Adipocyte (in vitro differentiated cells): ENCODE data around the gene ARRB2.
A peak's percentile ranks its signal among the peaks of the same experiment; 100 is the strongest.

ENCODE experiments used
- DNase-seq: peaks from one replicate; pipeline ENCODE4 v3.0.0-alpha.2; 2015; ENCODE audit warnings: low read depth
- H3K27me3 ChIP-seq: replicated peaks from 2 replicates; pipeline ENCODE4 v1.7.0; 2013; ENCODE audit warnings: mild to moderate bottlenecking, low read length, moderate library complexity; ENCODE audit not compliant: control insufficient read depth, insufficient read depth
- H3K36me3 ChIP-seq: 2 replicates; pipeline ENCODE4 v1.7.0; 2013; ENCODE audit warnings: low read length, mild to moderate bottlenecking, moderate library complexity; ENCODE audit not compliant: control insufficient read depth, insufficient read depth, severe bottlenecking
- H3K4me1 ChIP-seq: 2 replicates; pipeline ENCODE4 v1.7.0; 2013; ENCODE audit warnings: mild to moderate bottlenecking, low read length, moderate library complexity; ENCODE audit not compliant: control insufficient read depth, insufficient read depth
- H3K4me3 ChIP-seq: 2 replicates; pipeline ENCODE4 v1.7.0; 2013; ENCODE audit warnings: mild to moderate bottlenecking, low read length, moderate library complexity
- H3K9ac ChIP-seq: 2 replicates; pipeline ENCODE4 v1.7.0; 2013; ENCODE audit warnings: mild to moderate bottlenecking, low read length, moderate library complexity
- H3K9me3 ChIP-seq: 2 replicates; pipeline ENCODE4 v1.7.0; 2013; ENCODE audit warnings: mild to moderate bottlenecking, low read length, moderate library complexity; ENCODE audit not compliant: control insufficient read depth

ARRB2 gene

DNA sequence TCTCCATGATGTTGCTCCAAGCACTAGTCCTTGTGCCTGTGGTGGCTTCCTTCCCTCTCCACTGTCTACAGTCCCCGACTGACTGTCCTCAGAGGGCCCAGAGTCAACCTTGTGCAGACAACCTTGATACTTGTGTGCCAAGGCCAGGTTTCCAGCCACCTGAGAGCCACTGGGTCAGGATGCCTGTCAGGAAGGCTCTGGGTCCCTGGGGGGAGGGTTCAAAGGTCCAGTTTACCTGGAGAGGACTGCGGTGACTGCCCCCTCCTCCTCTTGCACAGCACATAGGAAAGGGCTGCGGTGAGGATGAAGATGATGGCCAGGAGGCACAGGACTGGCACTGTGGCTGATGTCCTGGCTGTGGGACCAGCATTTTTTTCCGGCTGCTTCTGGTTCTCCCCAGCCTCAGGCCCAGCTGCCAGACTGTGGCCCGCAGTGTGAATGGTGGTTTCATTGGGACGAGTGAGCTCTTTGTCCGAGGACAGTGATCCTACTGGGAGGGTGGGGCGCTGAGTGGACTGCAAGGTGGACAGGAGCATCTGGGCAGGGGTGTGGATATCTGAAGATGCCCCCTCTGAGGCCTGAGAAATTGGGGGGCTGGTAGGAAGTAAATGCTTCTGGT lies 24.5 kb downstream of the ARRB2 start:
- peaks cover 12% of the 10 kb centered on the region for H3K27me3 ChIP-seq
- H3K9ac ChIP-seq: no peak overlapping the region
- peaks cover 13% of the 10 kb centered on the region for H3K4me1 ChIP-seq
- H3K4me3 ChIP-seq: no peak overlapping the region
- no peaks in the 10 kb centered on the region for H3K36me3 ChIP-seq
- no peaks in the 10 kb centered on the region for H3K9me3 ChIP-seq
- no peak for DNase-seq

- Histone ChIP-seq H3K36me3 (no peaks in the 10 kb centered on the region), H3K4me3 (no peak overlapping the region), H3K9ac (no peak overlapping the region), H3K4me1 (peaks cover 13% of the 10 kb centered on the region), H3K9me3 (no peaks in the 10 kb centered on the region), H3K27me3 (peaks cover 19% of the 10 kb centered on the region)
- DNase-seq: no peak
These were observed 25.6 kb downstream of the ARRB2 start for GRCh38 chr17:4735876-4736651.

GRCh38 chr17:4738136-4739121 lies 28.0 kb downstream of the ARRB2 start:
- Histone ChIP-seq H3K9ac (peak overlapping the region; percentile 73), H3K36me3 (no peaks in the 10 kb centered on the region), H3K4me1 (peaks cover 9% of the 10 kb centered on the region), H3K27me3 (peaks cover 19% of the 10 kb centered on the region), H3K4me3 (peak overlapping the region; percentile 84), H3K9me3 (no peaks in the 10 kb centered on the region)
- no peak for DNase-seq

DNA sequence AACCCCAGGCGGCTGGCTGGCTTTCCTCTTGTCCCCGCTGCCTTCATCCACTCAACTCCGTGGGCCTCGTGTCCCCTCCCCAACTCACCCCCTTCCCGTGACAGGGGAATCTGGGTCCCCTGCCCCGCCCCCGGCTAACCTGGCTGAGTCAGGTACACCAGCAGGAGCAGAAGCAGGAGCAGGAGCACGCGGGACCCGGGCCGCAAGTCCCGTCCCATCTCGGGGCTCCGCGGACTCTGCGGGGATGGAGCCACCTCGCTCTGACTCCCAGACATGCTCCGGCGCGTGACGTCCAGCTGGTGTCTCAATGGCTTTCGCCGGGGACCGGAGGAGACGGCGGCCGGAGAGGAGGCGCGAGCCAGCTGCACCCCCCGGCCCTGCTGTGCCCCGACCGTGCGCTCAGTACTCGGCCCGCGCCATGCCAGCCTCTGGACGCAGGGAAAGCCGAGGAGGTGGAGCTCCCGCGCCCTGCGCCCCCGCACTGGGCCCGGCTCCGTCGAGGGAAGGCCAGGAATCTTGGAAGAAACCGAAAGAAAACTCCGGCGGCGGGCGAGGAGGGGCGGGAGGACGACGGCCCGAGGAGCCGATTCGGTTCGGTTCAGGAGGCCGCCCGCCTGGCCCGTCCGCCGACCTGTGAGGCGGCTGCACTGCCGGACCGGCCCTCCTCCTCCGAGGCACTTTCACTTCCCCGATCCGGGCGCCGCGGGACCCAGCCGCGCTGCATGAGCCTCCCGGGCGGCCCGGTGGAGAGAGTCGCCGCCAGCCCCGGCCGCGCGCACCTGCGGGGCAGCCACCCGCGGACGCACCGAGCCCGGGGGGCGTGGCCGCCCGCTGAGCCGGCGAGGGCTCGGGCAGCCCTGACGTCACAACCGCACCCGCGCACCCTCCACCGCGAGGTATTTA lies 28.9 kb downstream of the ARRB2 start, which contains the start of the genes CXCL16 and ZMYND15:
Gene CXCL16, minus strand, starts transcription at position 807 of the 903 bp plus-strand sequence. Its CDS starts 589 bp downstream, at position 218.
Gene ZMYND15, plus strand, starts transcription at position 712 of the 903 bp plus-strand sequence. CDS start 716 bp downstream, outside the sequence.
- Histone ChIP-seq H3K4me3 (peak within 1 kb of the TSS; percentile 84), H3K4me1 (peaks cover 9% of the 10 kb centered on the region), H3K9ac (peak within 1 kb of the TSS; percentile 73), H3K9me3 (no peaks in the 10 kb centered on the region), H3K27me3 (peaks cover 26% of the 10 kb centered on the region), H3K36me3 (no peaks in the 10 kb centered on the region)
- DNase-seq: peak; percentile 79

GRCh38 chr17:4740025-4740351 lies 29.6 kb downstream of the ARRB2 start:
- Histone ChIP-seq H3K4me3 (peak overlapping the region; percentile 84), H3K9me3 (no peaks in the 10 kb centered on the region), H3K4me1 (peaks cover 9% of the 10 kb centered on the region), H3K27me3 (peaks cover 32% of the 10 kb centered on the region), H3K9ac (peak overlapping the region; percentile 73), H3K36me3 (no peaks in the 10 kb centered on the region)
- no peak for DNase-seq

DNA sequence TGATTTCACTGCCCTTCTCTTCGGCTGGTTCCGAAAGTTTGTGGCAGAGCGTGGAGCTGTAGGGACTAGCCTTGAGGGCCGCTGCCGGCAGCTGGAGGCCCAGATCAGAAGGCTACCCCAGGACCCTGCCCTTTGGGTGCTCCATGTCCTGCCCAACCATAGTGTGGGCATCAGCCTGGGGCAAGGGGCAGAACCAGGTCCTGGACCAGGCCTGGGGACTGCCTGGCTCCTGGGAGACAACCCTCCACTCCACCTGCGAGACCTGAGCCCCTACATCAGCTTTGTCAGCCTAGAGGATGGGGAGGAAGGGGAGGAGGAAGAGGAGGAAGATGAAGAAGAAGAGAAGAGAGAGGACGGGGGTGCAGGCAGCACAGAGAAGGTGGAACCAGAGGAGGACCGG lies 30.2 kb downstream of the ARRB2 start:
- peaks cover 9% of the 10 kb centered on the region for H3K4me1 ChIP-seq
- DNase-seq: no peak
- peaks cover 36% of the 10 kb centered on the region for H3K27me3 ChIP-seq
- H3K9me3 ChIP-seq: no peaks in the 10 kb centered on the region
- H3K36me3 ChIP-seq: no peaks in the 10 kb centered on the region
- H3K9ac ChIP-seq: no peak overlapping the region
- no peak overlapping the region for H3K4me3 ChIP-seq

DNA sequence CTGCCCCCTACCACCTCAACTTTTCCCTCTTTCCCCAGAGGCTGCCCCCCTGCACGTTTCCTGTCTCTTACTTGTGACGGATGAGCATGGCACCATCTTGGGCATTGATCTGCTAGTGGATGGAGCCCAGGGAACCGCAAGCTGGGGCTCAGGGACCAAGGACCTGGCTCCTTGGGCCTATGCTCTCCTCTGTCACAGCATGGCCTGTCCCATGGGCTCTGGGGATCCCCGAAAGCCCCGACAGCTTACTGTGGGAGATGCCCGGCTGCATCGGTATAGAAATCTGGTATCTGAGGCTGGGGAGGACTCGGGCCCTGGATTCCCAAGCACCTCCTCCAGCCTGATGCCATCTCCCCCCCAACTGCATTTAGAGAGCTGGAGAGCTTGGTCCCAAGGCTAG lies 31.1 kb downstream of the ARRB2 start:
- Histone ChIP-seq H3K4me3 (no peak overlapping the region), H3K27me3 (peaks cover 39% of the 10 kb centered on the region)

GRCh38 chr17:4742133-4742532 lies 31.7 kb downstream of the ARRB2 start:
- Histone ChIP-seq H3K4me1 (peaks cover 6% of the 10 kb centered on the region), H3K36me3 (no peaks in the 10 kb centered on the region), H3K4me3 (no peak overlapping the region), H3K27me3 (peaks cover 39% of the 10 kb centered on the region), H3K9me3 (no peaks in the 10 kb centered on the region), H3K9ac (no peak overlapping the region)
- DNase-seq: no peak

More for the DNA sequence above, 31.1 kb downstream of the ARRB2 start:
- DNase-seq: no peak
- H3K9me3 ChIP-seq: no peaks in the 10 kb centered on the region
- no peaks in the 10 kb centered on the region for H3K36me3 ChIP-seq
- no peak overlapping the region for H3K9ac ChIP-seq
- H3K4me1 ChIP-seq: peaks cover 6% of the 10 kb centered on the region

GRCh38 chr17:4742629-4743028 lies 32.2 kb downstream of the ARRB2 start:
- no peaks in the 10 kb centered on the region for H3K36me3 ChIP-seq
- peaks cover 6% of the 10 kb centered on the region for H3K4me1 ChIP-seq
- no peak overlapping the region for H3K9ac ChIP-seq
- no peak for DNase-seq
- H3K4me3 ChIP-seq: no peak overlapping the region
- peaks cover 39% of the 10 kb centered on the region for H3K27me3 ChIP-seq
- no peaks in the 10 kb centered on the region for H3K9me3 ChIP-seq

GRCh38 chr17:4743216-4743615 lies 32.8 kb downstream of the ARRB2 start:
- no peaks in the 10 kb centered on the region for H3K36me3 ChIP-seq
- peaks cover 36% of the 10 kb centered on the region for H3K27me3 ChIP-seq

More at GRCh38 chr17:4743216-4743615, 32.8 kb downstream of the ARRB2 start:
- Histone ChIP-seq H3K4me3 (no peak overlapping the region), H3K9me3 (no peaks in the 10 kb centered on the region), H3K9ac (no peak overlapping the region), H3K4me1 (peaks cover 6% of the 10 kb centered on the region)
- no peak for DNase-seq
